ES-I3 (cell line): ENCODE measurements around the gene MACROD2.

ENCODE experiments used
- H3K36me3 ChIP-seq: 2 replicates; pipeline ENCODE4 v1.6.1; 2013; ENCODE audit warnings: mild to moderate bottlenecking, low read length, control low read depth, moderate library complexity; ENCODE audit not compliant: insufficient read depth
- H3K4me1 ChIP-seq: 2 replicates; pipeline ENCODE4 v1.6.1; 2013; ENCODE audit warnings: mild to moderate bottlenecking, control low read depth, low read length; ENCODE audit not compliant: insufficient read depth
- H3K9ac ChIP-seq: 2 replicates; pipeline ENCODE4 v1.6.1; 2013; ENCODE audit warnings: low read depth, mild to moderate bottlenecking, low read length, moderate library complexity
- H3K9me3 ChIP-seq: 2 replicates; pipeline ENCODE4 v1.6.1; 2013; ENCODE audit warnings: mild to moderate bottlenecking, low read length, moderate library complexity; ENCODE audit not compliant: control insufficient read depth, insufficient read depth

Gene MACROD2

GRCh38 chr20:15256676-15257568, 1261.6 kb downstream of the MACROD2 start:
- Histone ChIP-seq H3K9ac (no peak overlapping the region), H3K4me1 (no peaks in the 10 kb centered on the region), H3K9me3 (no peaks in the 10 kb centered on the region), H3K36me3 (no peaks in the 10 kb centered on the region)

- H3K9me3 ChIP-seq = no peaks in the 10 kb centered on the region
- H3K4me1 ChIP-seq = no peaks in the 10 kb centered on the region
- H3K36me3 ChIP-seq = no peaks in the 10 kb centered on the region
- H3K9ac ChIP-seq = no peak overlapping the region
Observed at GRCh38 chr20:15257569-15257870, 1262.2 kb downstream of the MACROD2 start.

GRCh38 chr20:15265581-15266309, 1270.4 kb downstream of the MACROD2 start:
- H3K9ac ChIP-seq = no peak overlapping the region
- H3K36me3 ChIP-seq = no peaks in the 10 kb centered on the region
- no peaks in the 10 kb centered on the region for H3K4me1 ChIP-seq
- no peaks in the 10 kb centered on the region for H3K9me3 ChIP-seq

- Histone ChIP-seq H3K9me3 (no peaks in the 10 kb centered on the region), H3K36me3 (no peaks in the 10 kb centered on the region), H3K4me1 (no peaks in the 10 kb centered on the region), H3K9ac (no peak overlapping the region)
Observed at GRCh38 chr20:15267935-15268334, 1272.6 kb downstream of the MACROD2 start.

- Histone ChIP-seq H3K4me1 (no peaks in the 10 kb centered on the region), H3K9me3 (no peaks in the 10 kb centered on the region), H3K9ac (no peak overlapping the region), H3K36me3 (no peaks in the 10 kb centered on the region)
Observed at GRCh38 chr20:15278041-15278440, 1282.7 kb downstream of the MACROD2 start.

- Histone ChIP-seq H3K4me1 (no peaks in the 10 kb centered on the region), H3K36me3 (no peaks in the 10 kb centered on the region; the same call in 1 of the 2 replicates), H3K9me3 (no peaks in the 10 kb centered on the region), H3K9ac (no peak overlapping the region)
Observed at GRCh38 chr20:15287329-15287728, 1292.0 kb downstream of the MACROD2 start.

GRCh38 chr20:15288106-15288505, 1292.8 kb downstream of the MACROD2 start:
- Histone ChIP-seq H3K4me1 (no peaks in the 10 kb centered on the region), H3K9ac (no peak overlapping the region), H3K36me3 (no peaks in the 10 kb centered on the region; the same call in 1 of the 2 replicates), H3K9me3 (no peaks in the 10 kb centered on the region)

- H3K4me1 ChIP-seq = no peaks in the 10 kb centered on the region
- H3K9me3 ChIP-seq = no peaks in the 10 kb centered on the region
- no peaks in the 10 kb centered on the region; the same call in 1 of the 2 replicates for H3K36me3 ChIP-seq
- H3K9ac ChIP-seq = no peak overlapping the region
Observed at GRCh38 chr20:15289337-15289736, 1294.0 kb downstream of the MACROD2 start.

GRCh38 chr20:15292405-15292804, 1297.1 kb downstream of the MACROD2 start:
- H3K9ac ChIP-seq = no peak overlapping the region
- no peaks in the 10 kb centered on the region for H3K4me1 ChIP-seq
- no peaks in the 10 kb centered on the region; the same call in 1 of the 2 replicates for H3K9me3 ChIP-seq
- no peaks in the 10 kb centered on the region; the same call in 1 of the 2 replicates for H3K36me3 ChIP-seq

- Histone ChIP-seq H3K9me3 (no peaks in the 10 kb centered on the region; the same call in 1 of the 2 replicates), H3K9ac (no peak overlapping the region), H3K36me3 (no peaks in the 10 kb centered on the region), H3K4me1 (no peaks in the 10 kb centered on the region)
Observed at GRCh38 chr20:15296422-15296821, 1301.1 kb downstream of the MACROD2 start.

GRCh38 chr20:15297059-15297875, 1302.0 kb downstream of the MACROD2 start:
- no peaks in the 10 kb centered on the region for H3K4me1 ChIP-seq
- no peaks in the 10 kb centered on the region; the same call in 1 of the 2 replicates for H3K9me3 ChIP-seq
- no peak overlapping the region for H3K9ac ChIP-seq
- H3K36me3 ChIP-seq = no peaks in the 10 kb centered on the region

GRCh38 chr20:15302075-15302474, 1306.8 kb downstream of the MACROD2 start:
- Histone ChIP-seq H3K4me1 (no peaks in the 10 kb centered on the region), H3K9me3 (no peaks in the 10 kb centered on the region; the same call in 1 of the 2 replicates), H3K9ac (no peak overlapping the region), H3K36me3 (no peaks in the 10 kb centered on the region)

- H3K36me3 ChIP-seq = no peaks in the 10 kb centered on the region
- H3K9ac ChIP-seq = no peak overlapping the region
- no peaks in the 10 kb centered on the region; the same call in 1 of the 2 replicates for H3K9me3 ChIP-seq
Observed at GRCh38 chr20:15310361-15310760, 1315.0 kb downstream of the MACROD2 start.

GRCh38 chr20:15316556-15316955, 1321.2 kb downstream of the MACROD2 start:
- no peaks in the 10 kb centered on the region for H3K4me1 ChIP-seq
- H3K9ac ChIP-seq = no peak overlapping the region
- no peaks in the 10 kb centered on the region for H3K9me3 ChIP-seq
- no peaks in the 10 kb centered on the region for H3K36me3 ChIP-seq

More at GRCh38 chr20:15310361-15310760, 1315.0 kb downstream of the MACROD2 start:
- no peaks in the 10 kb centered on the region for H3K4me1 ChIP-seq
